EH (cell line): ENCODE measurements around the gene AXL.

ENCODE experiments used
- DNase-seq: peaks from one replicate; pipeline ENCODE4 v3.0.0-alpha.2; 2015; ENCODE audit warnings: low read depth

The AXL gene

DNA sequence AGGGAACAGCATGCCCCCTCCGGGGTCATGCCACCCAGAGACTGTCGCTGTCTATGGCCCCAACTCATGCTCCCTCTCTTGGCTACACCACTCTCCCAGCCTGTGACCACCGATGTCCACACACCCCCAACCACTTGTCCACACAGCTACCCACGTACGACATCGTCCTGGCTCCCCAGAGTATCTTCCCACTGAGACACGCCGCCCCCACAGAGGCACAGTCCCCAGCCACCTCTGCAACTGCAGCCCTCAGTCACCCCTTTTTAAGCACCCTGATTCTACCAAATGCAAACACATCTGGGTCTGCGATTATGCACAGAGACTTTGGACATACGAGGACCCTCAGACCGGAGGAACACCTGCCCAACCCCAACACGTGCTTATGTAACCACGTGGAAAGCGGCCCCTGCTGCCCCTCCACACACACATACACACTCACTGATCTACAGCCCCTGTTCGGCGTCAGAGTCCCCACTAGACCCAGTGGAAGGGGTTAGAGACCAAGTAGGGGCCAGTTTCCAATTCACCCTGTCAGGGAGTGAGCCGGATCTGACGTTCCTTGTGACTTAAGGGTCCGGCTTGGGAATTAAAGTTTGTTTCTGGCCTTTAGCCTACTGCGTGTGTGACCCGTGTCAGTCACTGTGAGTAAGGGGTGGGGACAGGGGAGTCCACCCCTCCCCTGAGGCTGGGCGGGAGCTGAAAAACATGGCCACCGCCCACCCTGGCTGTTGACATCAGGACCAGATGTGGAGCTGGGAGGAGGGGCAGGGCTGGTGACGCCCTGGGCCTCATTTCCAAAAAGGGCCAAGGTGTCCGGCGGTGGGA lies 11.9 kb upstream of the AXL start:
- no peak for DNase-seq

DNA sequence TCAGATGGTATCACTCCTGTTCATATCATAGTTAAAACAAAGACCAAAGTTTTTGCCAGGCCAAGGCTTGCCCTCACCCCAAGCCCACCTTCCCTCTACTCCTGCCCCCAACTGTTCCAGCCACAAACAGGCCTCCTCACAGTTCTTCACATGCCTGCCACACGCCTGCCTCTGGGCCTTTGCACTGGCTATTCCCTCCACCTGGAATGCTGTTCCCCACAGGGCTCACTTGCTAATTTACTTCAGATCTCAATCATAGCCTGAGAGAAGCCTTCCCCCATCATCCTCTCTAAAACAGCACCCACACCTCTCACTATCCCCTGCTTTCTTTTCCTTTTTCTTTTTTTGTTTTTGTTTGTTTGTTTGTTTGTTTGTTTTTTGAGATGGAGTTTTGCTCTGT lies 4.9 kb upstream of the AXL start:
- DNase-seq, result no peak

DNA sequence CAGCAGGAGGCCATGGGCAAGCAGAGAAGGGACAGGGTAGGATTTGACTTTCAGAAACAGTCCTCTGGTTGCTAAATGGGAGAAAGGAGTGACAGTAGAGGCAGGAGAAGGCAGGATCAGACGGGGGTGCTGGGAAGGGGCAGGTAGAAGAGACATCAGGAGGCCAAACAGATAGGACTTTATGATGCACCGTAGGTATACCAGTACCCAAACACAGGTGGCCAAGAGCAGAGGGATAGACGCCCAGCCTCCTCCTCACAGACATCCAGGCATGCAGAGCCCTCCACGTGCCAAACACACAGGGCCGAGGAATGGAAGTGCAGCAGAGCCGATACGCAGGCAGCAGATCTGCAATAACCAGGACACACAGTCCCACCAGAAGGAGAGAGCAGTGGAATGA lies 1.3 kb upstream of the AXL start:
- DNase-seq, result no peak

DNA sequence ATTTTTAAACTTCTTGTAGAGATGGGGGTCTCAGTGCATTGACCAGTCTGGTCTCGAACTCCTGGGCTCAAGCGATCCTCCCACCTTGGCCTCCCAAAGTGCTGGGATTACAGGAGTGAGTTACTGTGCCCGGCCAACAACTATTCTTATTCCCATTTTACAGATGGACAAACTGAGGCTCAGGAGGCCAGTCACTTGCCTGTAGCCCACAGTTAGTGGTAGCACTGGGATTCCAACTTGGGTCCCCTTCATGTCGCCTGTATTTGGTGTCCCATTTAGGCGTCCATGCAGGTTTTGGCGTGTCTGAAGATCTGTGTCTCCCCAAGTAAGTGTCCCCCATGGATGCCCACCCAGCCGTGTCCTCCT lies 791 bp upstream of the AXL start:
- DNase-seq, result no peak

DNA sequence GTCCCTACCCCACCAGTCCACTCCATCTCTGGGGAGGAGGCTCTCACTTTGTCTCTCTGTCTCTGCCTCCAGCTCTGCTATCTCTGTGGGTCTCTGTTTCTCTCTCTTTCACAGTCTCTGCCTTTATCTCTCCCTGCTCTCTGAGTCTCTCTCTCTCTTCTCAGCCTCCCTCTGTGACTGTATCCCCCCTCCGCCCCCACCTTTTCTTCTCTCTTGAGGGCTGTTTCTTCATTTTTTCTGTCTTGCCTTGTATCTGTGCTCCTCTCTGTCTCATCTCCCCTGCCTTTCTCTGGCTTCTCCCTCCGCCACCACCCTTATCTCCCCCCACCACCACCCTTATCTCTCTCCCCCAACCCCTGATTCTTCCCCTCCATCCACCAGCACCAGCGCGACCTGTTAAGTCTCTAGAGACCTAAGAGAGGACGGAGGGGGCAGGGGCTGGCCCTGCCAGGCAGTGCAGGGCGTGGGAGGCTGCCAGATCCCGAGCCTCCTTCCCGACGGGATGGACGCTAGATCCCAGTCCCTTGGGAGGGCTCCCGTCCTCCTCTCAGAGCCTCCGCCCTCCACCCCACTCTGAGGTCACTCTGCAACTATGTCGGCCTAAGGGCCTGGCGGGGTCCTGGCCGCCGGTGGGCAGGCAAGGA lies 1.0 kb downstream of the AXL start:
- peak; percentile 84 for DNase-seq

DNA sequence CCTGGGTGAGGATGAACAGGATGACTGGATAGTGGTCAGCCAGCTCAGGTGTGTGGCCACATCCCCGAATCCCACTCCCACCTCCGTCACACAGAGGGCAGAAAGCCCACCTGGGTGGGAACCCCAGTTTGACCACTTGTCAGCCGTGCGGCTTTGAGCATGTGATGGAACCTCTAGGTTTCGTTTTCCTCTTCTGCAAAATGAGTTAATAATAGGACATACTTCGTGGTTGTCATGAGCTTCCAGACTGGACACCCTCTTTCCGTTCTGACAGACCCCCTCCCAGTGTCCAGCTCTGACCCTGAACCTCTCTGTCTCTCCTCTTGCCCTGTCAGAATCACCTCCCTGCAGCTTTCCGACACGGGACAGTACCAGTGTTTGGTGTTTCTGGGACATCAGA lies 1.8 kb downstream of the AXL start:
- peak; percentile 37 for DNase-seq

DNA sequence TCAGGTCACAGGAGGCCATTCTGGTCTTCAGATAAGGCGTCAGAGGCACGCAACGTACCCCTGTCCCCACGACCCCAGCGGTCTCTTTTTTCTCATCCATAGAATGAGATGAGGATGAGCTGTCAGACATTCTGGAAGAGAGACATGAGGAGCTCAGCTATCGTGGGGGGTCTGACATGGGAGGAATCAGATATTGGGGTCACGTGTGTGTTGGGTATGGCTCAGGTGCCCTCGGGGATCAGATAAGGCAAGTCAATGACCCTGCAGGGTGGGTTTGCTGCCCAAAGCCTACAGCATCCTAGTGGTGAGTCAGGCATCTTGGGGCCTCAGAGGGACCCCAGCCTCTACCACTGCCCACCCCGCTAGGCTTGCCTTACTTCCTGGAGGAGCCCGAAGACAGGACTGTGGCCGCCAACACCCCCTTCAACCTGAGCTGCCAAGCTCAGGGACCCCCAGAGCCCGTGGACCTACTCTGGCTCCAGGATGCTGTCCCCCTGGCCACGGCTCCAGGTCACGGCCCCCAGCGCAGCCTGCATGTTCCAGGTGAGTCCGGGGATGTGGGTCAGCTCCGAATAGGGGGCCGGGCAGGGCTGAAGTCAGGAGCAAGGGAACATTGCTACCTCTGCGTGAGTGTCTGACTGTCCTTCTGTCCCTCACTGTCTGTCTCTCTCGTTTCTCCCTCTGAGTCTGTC lies 2.6 kb downstream of the AXL start:
- DNase-seq, result no peak

DNA sequence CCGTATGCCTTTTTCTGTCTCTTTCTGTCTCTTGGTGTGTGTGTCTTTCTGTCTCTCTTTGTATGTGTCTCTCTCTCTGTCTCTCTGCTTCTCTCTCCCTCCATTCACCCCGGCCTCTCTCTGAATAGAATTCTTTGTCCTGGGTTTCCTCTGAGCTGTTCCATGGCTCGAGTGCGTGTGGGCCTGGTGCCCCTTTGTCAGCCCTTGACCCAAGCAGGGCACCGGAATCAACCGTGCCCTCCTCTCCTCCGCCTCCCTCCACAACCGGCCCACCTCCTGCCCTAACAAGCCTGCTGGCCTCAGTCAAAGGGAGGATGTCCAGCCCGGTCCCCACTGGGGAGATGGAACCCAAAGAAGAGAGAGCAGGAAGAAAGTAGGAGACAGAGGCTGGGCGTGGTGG lies 3.2 kb downstream of the AXL start:
- no peak for DNase-seq

DNA sequence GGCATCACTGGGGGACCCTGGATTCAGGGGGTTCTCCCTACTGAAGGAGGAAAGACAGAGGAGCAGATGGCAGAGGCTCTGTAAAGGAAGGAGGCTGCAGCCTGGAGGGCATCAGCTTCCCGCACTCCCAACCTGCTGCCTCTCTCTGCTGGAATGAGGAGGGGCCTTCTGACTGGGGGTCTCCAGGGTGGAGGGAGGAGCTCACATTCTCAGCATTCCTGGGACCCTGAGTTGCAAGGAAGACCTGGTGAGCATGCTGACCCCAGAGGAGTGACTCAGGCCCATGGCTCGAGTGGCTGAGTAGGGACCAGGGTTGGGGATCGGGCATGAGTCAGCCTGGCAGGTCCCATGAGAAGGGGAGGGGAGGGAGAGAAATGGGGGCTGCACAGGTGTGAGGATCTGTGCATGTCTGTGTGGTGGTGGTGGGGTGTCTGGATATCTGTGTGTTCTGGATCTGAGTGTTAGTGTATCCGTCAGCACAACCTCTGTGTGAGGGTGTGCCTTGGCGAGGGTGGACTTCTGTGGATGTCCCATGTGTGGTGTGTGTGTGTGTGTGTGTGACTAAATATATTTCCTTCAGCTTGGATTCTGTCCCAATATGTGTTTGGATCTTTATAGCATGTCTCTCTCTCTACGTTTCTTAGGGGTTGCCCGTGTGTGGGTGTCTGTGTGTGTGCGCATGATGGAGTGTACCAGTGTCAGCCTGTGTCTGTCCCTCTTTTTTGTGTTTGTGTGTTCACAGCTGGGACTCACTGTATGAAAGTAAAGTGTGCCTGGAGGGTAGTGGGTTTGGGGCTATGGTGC lies 4.6 kb downstream of the AXL start:
- peak; percentile 93 for DNase-seq

DNA sequence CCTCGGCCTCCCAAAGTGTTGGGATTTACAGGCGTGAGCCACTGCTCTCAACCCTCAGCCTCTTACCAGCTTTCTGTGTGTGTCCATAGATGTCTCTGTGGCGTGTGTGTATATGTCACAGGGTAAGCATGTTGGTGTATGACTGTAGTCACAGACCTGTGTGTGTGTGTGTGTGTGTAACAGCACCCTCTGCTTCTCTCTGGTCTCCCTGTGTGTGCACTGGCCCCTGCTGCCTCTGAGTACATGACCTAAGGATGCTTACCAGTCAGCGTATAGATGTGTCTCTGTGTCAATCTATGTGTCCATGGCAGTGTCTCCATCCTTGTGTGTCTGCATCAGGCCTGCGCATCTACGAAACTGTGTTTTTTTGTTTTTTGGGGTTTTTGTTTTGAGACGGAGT lies 5.6 kb downstream of the AXL start:
- DNase-seq, result no peak

DNA sequence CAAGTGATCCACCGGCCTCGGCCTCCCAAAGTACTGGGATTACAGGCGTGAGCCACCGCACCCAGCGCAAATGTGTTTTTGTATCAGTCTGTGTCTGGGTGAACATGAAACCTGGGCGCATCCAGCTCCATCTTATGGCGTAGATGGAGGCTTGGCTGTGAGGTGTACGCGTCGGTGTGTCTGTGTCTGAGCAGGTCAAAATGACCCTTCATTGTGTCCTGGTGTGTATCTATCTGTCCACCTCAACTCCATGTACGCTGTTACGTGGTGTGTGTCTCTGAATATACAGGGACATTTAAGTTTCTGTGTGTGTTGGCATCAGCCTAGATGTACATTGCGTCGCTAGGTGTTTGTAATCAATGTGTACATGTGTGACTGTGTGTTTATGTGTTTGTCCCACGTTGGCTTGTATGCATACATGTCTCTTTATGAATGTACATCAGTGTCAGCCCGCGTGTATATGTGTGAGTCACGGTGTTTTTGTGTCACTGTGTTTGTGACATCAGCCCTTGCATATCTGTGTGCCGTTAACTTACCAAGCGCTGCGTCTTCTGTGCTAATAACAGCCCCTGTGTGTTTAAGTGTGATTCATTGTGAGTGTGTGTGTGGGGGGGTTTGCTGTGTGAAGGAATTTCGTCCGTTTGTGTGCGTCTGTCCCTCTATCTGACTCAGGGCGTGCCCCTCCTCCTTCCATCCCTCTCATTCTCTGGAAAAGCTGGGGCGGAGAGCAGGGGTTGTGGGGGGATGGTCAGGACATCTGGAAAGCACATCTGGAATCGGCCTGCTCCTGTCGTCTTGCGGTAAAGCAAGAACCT lies 6.4 kb downstream of the AXL start:
- DNase-seq, result peak; percentile 100

DNA sequence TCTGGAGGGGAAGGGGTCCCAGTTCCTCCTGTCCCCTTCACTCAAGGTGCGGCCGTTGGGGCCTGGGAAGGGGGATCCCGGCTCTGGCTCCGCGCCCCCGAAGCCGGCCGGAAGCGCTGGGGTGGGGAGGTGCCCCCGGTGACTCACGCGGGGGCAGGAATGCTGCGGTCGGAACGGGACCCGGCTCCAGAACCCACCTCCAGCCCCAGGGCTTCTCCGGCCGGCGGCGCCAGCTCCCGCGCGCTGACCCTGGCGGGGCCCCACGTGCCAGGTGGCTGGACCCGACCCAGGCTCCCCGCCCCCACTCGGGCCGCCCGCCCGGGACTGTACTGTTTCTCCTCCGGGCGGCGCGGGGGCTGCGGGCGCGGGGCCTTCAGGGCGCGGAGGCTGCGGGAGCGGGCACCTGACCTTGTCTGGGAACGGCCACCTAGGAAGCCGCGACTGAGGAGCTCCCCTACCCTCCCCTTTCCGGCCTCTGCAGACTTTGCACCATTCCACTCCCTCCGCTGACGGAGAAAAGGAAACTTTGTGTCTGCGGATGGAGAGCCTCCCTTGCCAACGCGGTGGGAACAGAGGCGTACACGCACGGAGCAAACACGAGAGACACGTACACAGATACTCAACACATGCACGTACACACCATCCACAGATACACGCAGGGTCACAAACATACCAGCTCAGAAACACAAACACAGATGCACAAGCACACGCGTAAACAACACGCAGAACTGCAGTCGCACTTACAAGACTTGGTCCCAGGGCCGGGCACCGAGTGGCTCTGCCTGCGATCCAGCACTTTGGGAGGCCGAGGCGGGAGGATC lies 7.2 kb downstream of the AXL start:
- peak; percentile 94 for DNase-seq

DNA sequence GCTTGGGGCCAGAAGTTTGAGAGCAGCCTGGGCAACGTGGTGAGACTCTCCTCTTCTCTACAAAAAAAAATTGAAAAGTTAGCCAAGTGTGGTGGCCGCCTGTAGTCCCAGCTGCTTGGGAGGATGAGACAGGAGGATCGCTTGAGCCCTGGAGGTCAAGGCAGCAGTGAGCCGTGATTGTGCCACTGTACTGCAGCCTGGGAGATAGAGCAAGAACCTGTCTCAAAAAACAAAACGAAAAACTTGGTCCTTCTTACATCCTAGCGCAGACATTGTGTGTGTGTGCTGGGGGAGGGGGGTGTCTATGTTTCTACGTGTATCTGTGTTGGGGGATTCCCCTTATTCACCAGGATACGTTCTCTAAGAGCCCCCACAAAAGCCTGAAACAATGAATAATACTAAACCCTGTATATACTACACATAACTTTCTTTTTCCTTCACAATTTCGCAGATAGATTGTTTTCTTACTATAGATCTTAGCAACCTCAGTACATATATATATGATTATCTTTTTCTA lies 7.9 kb downstream of the AXL start:
- DNase-seq, result no peak

DNA sequence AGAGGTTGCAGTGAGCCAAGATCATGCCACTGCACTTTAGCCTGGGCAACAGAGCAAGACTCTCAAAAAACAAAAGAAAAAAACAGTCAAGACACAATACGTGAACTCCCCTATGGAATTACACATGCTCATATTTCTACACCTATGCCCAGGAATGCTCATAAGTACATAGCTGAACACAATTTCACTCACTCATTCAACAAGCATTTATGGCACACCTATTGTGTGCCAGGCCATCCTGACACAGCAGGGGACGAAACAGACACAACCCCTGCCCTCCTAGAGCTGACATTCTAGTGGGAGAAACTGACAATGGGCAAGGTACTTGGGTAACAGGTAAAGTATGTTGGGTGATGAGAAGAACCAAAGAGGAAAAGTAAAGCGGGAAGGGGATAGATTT lies 9.5 kb downstream of the AXL start:
- no peak for DNase-seq

DNA sequence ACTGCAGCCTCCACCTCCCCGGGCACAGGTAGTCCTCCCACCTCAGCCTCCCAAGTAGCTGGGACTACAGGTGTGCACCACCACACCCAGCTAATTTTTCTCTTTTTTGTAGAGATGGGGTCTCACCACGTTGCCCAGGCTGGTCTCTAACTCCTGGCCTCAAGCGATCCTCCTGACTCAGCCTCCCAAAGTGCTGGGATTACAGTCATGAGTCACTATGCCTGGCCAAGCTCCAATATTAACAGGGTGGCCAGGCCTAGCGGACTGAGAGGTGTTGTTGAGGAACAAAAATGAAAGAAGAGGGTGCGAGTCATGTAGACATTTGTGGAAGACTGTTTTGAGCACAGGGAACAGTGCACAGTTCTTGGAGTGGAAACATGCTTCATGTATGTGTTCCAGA lies 10.3 kb downstream of the AXL start:
- peak; percentile 73 for DNase-seq

DNA sequence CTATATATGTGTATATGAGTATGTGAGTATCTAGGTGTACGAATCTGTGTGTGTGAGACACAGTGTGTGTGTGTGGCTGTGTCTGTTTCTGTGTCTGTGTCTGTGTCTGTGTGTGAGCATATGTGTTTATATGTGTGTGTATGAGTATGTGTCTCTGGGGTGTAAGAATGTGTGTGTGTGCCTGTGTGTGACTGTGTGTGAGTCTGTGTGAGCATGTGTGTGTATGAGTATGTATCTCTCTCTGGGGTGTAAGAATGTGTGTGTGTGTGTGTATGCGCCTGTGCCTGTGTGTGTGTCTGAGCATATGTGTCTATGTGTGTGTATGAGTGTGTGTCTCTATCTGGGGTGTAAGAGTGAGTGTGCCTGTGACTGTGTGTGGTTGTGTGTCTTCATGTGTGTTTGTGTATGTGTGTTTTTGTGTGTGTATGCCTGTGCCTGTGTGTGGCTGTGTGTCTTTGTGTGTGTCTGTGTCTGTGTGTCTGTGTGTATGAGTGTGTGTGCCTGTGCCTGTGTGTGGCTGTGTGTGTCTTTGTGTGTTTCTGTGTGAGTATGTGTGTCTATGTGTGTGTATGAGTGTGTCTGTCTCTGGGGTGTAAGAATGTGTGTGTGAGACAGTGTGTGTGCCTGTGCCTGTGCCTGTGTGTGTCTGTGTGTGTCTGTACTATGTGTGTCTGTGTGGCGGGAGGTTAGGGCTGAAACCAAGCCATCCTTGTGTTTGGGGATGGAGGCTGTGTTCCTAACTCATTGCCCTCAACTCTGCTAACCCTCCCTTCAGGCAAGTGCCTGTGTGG lies 11.2 kb downstream of the AXL start:
- no peak for DNase-seq

DNA sequence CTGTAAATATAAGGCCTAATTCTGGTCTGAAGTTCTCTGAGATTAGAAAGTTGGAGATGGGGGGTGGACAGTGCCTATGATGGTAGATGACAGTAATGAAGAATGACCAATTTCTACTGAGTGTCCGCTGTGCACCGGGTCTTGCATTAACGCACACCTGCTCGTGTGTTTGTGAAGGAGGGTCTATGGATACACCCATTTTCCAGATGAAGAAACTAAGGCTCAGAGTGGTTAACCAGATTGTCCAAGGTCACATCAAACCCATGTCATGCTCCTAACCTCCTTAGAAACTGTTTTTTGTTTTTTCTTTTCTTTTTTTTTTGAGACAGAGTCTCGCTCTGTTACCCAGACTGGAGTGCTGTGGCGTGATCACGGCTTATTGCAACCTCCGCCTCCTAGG lies 13.7 kb downstream of the AXL start:
- no peak for DNase-seq

DNA sequence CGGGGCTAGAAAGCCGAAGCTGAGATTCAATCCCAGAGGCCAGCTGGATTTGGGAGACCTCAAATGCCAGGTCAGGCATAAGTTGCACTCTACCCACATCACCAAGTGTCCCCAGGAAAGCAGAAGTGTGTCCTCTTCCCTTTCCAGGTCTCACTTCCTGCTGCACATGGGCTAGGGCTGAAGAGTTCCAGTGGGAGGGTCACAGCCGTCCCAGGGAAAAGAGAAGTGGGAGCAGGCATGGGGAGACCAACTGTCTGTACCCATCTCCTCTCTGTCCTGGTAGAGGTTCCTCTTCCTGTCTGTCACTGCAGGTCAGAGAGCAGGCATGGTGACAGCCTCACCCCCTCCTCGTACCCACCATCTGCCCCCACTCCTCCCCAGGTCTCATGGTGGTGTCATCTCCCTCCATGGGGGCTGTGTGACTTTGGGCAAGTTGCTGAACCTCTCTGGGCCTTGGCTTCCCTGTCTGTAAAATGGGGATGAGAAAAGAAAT lies 14.8 kb downstream of the AXL start:
- DNase-seq, result no peak

DNA sequence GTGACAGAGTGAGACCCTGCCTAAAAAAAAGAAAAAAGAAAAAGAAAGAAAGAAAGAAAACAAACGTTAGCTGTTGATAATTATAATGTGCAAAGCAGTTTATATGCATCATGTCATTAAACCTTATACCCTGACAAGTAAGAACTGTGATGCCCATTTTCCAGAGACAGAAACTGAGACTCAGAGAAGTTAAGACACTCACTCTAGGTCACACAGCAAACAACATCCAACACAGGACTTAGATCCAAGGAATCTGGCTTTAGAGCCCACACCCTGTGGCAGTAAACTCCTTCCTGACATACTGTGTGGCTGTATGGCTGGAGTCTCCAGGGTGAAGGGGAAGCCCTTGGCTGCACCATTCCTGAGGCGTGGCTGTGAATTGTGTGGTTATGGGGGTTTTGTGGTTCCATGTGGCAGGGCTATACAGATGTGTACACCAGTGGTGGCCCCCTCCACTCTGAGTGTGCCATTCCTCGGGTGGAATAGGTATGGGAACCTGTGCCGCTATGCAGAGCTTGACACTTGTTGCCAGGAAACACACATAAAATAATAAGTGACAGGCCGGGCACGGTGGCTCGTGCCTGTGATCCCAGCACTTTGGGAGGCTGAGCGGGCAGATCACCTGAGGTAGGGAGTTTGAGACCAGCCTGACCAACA lies 15.6 kb downstream of the AXL start:
- DNase-seq, result no peak
